Kidney glomerular epithelial cell (primary cell): ENCODE results near the gene FRY.

Experiments
- DNase-seq: peaks from one replicate; lab custom pipeline; 2025; lab: John Stamatoyannopoulos, UW

FRY gene

GRCh38 chr13:32174366-32174765 lies 142.8 kb downstream of the FRY start:
- no peak for DNase-seq

GRCh38 chr13:32175307-32175706 lies 143.7 kb downstream of the FRY start:
- no peak for DNase-seq

- no peak for DNase-seq
Observed at GRCh38 chr13:32175943-32176342, 144.4 kb downstream of the FRY start.

- DNase-seq: no peak
Observed at GRCh38 chr13:32176696-32177095, 145.1 kb downstream of the FRY start.

- DNase-seq: no peak
Observed at GRCh38 chr13:32178763-32179162, 147.2 kb downstream of the FRY start.

GRCh38 chr13:32179708-32180107 lies 148.1 kb downstream of the FRY start:
- DNase-seq: no peak

GRCh38 chr13:32187651-32188050 lies 156.1 kb downstream of the FRY start:
- DNase-seq: no peak

- no peak for DNase-seq
Observed at GRCh38 chr13:32191452-32191998, 160.0 kb downstream of the FRY start.

- no peak for DNase-seq
Observed at GRCh38 chr13:32195713-32196112, 164.1 kb downstream of the FRY start.

- DNase-seq: no peak
Observed at GRCh38 chr13:32199168-32199567, 167.6 kb downstream of the FRY start.

- no peak for DNase-seq
Observed at GRCh38 chr13:32200741-32201140, 169.2 kb downstream of the FRY start.

GRCh38 chr13:32201809-32202208 lies 170.2 kb downstream of the FRY start:
- DNase-seq: no peak

- no peak for DNase-seq
Observed at GRCh38 chr13:32202268-32202667, 170.7 kb downstream of the FRY start.

GRCh38 chr13:32203221-32203620 lies 171.6 kb downstream of the FRY start:
- DNase-seq: no peak

GRCh38 chr13:32203736-32204135 lies 172.2 kb downstream of the FRY start:
- no peak for DNase-seq

GRCh38 chr13:32205431-32206096 lies 174.0 kb downstream of the FRY start:
- no peak for DNase-seq

- DNase-seq: peak; percentile 35
Observed at GRCh38 chr13:32206097-32206740, 174.6 kb downstream of the FRY start.

- no peak for DNase-seq
Observed at GRCh38 chr13:32208860-32209259, 177.3 kb downstream of the FRY start.

- DNase-seq: no peak
Observed at GRCh38 chr13:32209652-32210051, 178.1 kb downstream of the FRY start.

GRCh38 chr13:32210101-32210500 lies 178.5 kb downstream of the FRY start:
- DNase-seq: no peak

- DNase-seq: no peak
Observed at GRCh38 chr13:32211813-32212212, 180.2 kb downstream of the FRY start.

- no peak for DNase-seq
Observed at GRCh38 chr13:32212421-32212820, 180.8 kb downstream of the FRY start.

- no peak for DNase-seq
Observed at GRCh38 chr13:32213626-32214025, 182.1 kb downstream of the FRY start.

- no peak for DNase-seq
Observed at GRCh38 chr13:32214071-32214470, 182.5 kb downstream of the FRY start.
